Panc1 (cell line): ENCODE results near the gene SAT1.

Source experiments
- CTCF ChIP-seq: fragments of 450-650 bp; IDR thresholded peaks from 2 replicates; pipeline ENCODE4 v1.5.1; 2017; ENCODE audit warnings: mild to moderate bottlenecking
- POLR2AphosphoS5 ChIP-seq: IDR thresholded peaks from 2 replicates; pipeline ENCODE4 v1.6.1; 2012; ENCODE audit warnings: mild to moderate bottlenecking, low read depth, low read length, moderate library complexity
- TF ChIP-seq, protein P1 (sequence below), 2 experiments: IDR thresholded peaks; 2 replicates each; pipeline ENCODE4 v1.6.1; 2011 to 2012; ENCODE audit warnings: low read depth in 2 of 2, control low read depth in 1 of 2, low read length in 1 of 2, mild to moderate bottlenecking in 1 of 2, moderate library complexity in 1 of 2; ENCODE audit not compliant: insufficient read depth in 1 of 2

- no peak for TF ChIP-seq CTCF
- TF ChIP-seq POLR2AphosphoS5, result no peak
- TF ChIP-seq, protein P1, sequence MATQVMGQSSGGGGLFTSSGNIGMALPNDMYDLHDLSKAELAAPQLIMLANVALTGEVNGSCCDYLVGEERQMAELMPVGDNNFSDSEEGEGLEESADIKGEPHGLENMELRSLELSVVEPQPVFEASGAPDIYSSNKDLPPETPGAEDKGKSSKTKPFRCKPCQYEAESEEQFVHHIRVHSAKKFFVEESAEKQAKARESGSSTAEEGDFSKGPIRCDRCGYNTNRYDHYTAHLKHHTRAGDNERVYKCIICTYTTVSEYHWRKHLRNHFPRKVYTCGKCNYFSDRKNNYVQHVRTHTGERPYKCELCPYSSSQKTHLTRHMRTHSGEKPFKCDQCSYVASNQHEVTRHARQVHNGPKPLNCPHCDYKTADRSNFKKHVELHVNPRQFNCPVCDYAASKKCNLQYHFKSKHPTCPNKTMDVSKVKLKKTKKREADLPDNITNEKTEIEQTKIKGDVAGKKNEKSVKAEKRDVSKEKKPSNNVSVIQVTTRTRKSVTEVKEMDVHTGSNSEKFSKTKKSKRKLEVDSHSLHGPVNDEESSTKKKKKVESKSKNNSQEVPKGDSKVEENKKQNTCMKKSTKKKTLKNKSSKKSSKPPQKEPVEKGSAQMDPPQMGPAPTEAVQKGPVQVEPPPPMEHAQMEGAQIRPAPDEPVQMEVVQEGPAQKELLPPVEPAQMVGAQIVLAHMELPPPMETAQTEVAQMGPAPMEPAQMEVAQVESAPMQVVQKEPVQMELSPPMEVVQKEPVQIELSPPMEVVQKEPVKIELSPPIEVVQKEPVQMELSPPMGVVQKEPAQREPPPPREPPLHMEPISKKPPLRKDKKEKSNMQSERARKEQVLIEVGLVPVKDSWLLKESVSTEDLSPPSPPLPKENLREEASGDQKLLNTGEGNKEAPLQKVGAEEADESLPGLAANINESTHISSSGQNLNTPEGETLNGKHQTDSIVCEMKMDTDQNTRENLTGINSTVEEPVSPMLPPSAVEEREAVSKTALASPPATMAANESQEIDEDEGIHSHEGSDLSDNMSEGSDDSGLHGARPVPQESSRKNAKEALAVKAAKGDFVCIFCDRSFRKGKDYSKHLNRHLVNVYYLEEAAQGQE (IDR thresholded peaks at IDR 0.05; ENCODE audit: insufficient read depth in 1 of 2, low read depth in 2 of 2, low read length in 1 of 2), result no peak
Measured at GRCh38 chrX:23789386-23790154, 6.6 kb downstream of the SAT1 start.
